HCT116 (cell line): ENCODE results near the gene RIMS1. TPM values are rescaled to one million over a fixed set of nuclear protein-coding genes. Genes with fewer than 3 reads are reported as not detected.

Experiments
- ATAC-seq: fragments of 200-7000 bp; cut with Tn5 transposase; 2 replicates; pipeline ENCODE4 v1.9.1; 2020; ENCODE audit warnings: mild to moderate bottlenecking, moderate library complexity
- BruUV-seq: library from RNA; stranded (reverse); fragments of 400-500 nt; replicated peaks from 2 replicates; lab custom pipeline; 2021; lab: Mats Ljungman, UMichigan
- CTCF ChIA-PET: fragments of 300-600 bp; sonication (Branson Sonifier 250); formaldehyde crosslinking; loops from one replicate; lab custom pipeline; 2021; ENCODE audit warnings: antibody characterized with exemption; lab: Charles Lee
- POLR2A ChIA-PET: fragments of 300-600, 350-600 bp; sonication (Branson Sonifier 250); formaldehyde crosslinking; loops from one replicate; lab custom pipeline; 2021; ENCODE audit warnings: antibody characterized with exemption; lab: Charles Lee
- RAD21 ChIA-PET, 2 experiments: fragments of 300-600 bp; sonication (Branson Sonifier 250); formaldehyde crosslinking; loops; one replicate each; lab custom pipeline; 2023; ENCODE audit warnings: low total read pairs in 2 of 2; ENCODE audit not compliant: uncharacterized antibody in 2 of 2, unreplicated experiment in 2 of 2, low non-redundant PET in 1 of 2; lab: Charles Lee
- DNase-seq: peaks from one replicate; pipeline ENCODE4 v3.0.0-alpha.2; 2010; ENCODE audit warnings: low read depth, low spot score
- H2AFZ ChIP-seq: fragments of 200-600 bp; shearing (Covaris generic), sonication (generic); 2 replicates; pipeline ENCODE4 v1.6.1; 2017; ENCODE audit warnings: low read depth, mixed run types, mixed read lengths, antibody characterized with exemption, low read length; ENCODE audit not compliant: poor library complexity, severe bottlenecking
- H3K27ac ChIP-seq: 2 replicates; pipeline ENCODE4 v1.5.1; 2012; ENCODE audit warnings: low read depth, low read length
- H3K27me3 ChIP-seq: fragments of 200-600 bp; sonication (generic); 2 replicates; pipeline ENCODE4 v1.6.1; 2016; ENCODE audit warnings: mixed run types, low read length, mixed read lengths; ENCODE audit not compliant: insufficient read depth
- H3K36me3 ChIP-seq, 2 experiments: fragments of 200-500 bp in 1 of 2; fragments of 200-600 bp in 1 of 2; sonication (Bioruptor generic) in 1 of 2; sonication (generic) in 1 of 2; 2 replicates each; pipeline versions ENCODE4 v1.5.1 to v1.6.1; 2014 to 2016; ENCODE audit warnings: low read length in 2 of 2, inconsistent platforms in 1 of 2, mixed read lengths in 1 of 2, mixed run types in 1 of 2; ENCODE audit not compliant: insufficient read depth in 2 of 2, control insufficient read depth in 1 of 2
- H3K4me1 ChIP-seq, 2 experiments: fragments of 200-600 bp in 1 of 2; sonication (generic) in 1 of 2; 2 replicates each; pipeline versions ENCODE4 v1.5.1 to v1.6.1; 2012 to 2017; ENCODE audit warnings: low read length in 2 of 2, inconsistent platforms in 1 of 2, mild to moderate bottlenecking in 1 of 2, mixed read lengths in 1 of 2, mixed run types in 1 of 2, moderate library complexity in 1 of 2; ENCODE audit not compliant: insufficient read depth in 2 of 2, control insufficient read depth in 1 of 2
- H3K4me2 ChIP-seq: fragments of 200-600 bp; sonication (generic); 2 replicates; pipeline ENCODE4 v1.6.1; 2017; ENCODE audit warnings: mixed run types, low read length, mixed read lengths
- H3K4me3 ChIP-seq, 2 experiments: fragments of 200-600 bp in 1 of 2; sonication (generic) in 1 of 2; replicated peaks in 1 of 2; 2 replicates each; pipeline ENCODE4 v1.5.1; 2011 to 2016; ENCODE audit warnings: low read length in 2 of 2, control low read depth in 1 of 2, low read depth in 1 of 2, mild to moderate bottlenecking in 1 of 2, mixed read lengths in 1 of 2, mixed run types in 1 of 2
- H3K79me2 ChIP-seq: fragments of 200-600 bp; sonication (generic); 2 replicates; pipeline ENCODE4 v1.6.1; 2017; ENCODE audit warnings: mild to moderate bottlenecking, mixed run types, low read length, moderate library complexity, mixed read lengths; ENCODE audit not compliant: insufficient read depth
- H3K9ac ChIP-seq: fragments of 200-600 bp; sonication (generic); 2 replicates; pipeline ENCODE4 v1.6.1; 2016; ENCODE audit warnings: low read length, mixed read lengths
- H3K9me2 ChIP-seq: fragments of 200-600 bp; sonication (generic), shearing (Covaris generic); 2 replicates; pipeline ENCODE4 v1.6.1; 2017; ENCODE audit warnings: mixed run types, mild to moderate bottlenecking, moderate library complexity; ENCODE audit not compliant: insufficient read depth
- H3K9me3 ChIP-seq, 2 experiments: fragments of 200-500 bp in 1 of 2; fragments of 200-600 bp in 1 of 2; sonication (Bioruptor generic) in 1 of 2; sonication (generic) in 1 of 2; 2 replicates each; pipeline ENCODE4 v1.6.1; 2014 to 2017; ENCODE audit warnings: low read length in 2 of 2, mixed read lengths in 2 of 2, inconsistent platforms in 1 of 2, low read depth in 1 of 2, mild to moderate bottlenecking in 1 of 2, mixed run types in 1 of 2, moderate library complexity in 1 of 2; ENCODE audit not compliant: control insufficient read depth in 1 of 2, insufficient read depth in 1 of 2
- H4K20me1 ChIP-seq: fragments of 200-600 bp; sonication (generic), shearing (Covaris generic); 2 replicates; pipeline ENCODE4 v1.6.1; 2017; ENCODE audit warnings: mixed run types, mild to moderate bottlenecking, moderate library complexity; ENCODE audit not compliant: insufficient read depth
- ATF3 ChIP-seq: IDR thresholded peaks from 2 replicates; pipeline ENCODE4 v1.6.1; 2012
- CEBPB ChIP-seq: IDR thresholded peaks from 2 replicates; pipeline ENCODE4 v1.6.1; 2012; ENCODE audit warnings: low read depth
- EGR1 ChIP-seq: IDR thresholded peaks from 2 replicates; pipeline ENCODE4 v1.6.1; 2012; ENCODE audit warnings: low read depth
- ELF1 ChIP-seq: IDR thresholded peaks from 2 replicates; pipeline ENCODE4 v1.6.1; 2012; ENCODE audit warnings: low read depth, borderline replicate concordance
- EZH2 ChIP-seq: fragments of 200-600 bp; sonication (generic); IDR thresholded peaks from 2 replicates; pipeline ENCODE4 v1.6.1; 2017; ENCODE audit warnings: antibody characterized with exemption, mixed run types
- EZH2phosphoT487 ChIP-seq: fragments of 200-600 bp; IDR thresholded peaks from 2 replicates; pipeline ENCODE4 v1.6.1; 2018; ENCODE audit warnings: antibody characterized with exemption, borderline replicate concordance
- FOSL1 ChIP-seq: IDR thresholded peaks from 2 replicates; pipeline ENCODE4 v1.6.1; 2012; ENCODE audit warnings: low read depth
- JUND ChIP-seq: IDR thresholded peaks from 2 replicates; pipeline ENCODE4 v1.6.1; 2012
- MAX ChIP-seq: IDR thresholded peaks from 2 replicates; pipeline ENCODE4 v1.6.1; 2012
- POLR2A ChIP-seq: IDR thresholded peaks from 2 replicates; pipeline ENCODE4 v1.7.0; 2011; ENCODE audit warnings: borderline replicate concordance; ENCODE audit not compliant: insufficient read depth, insufficient read length; ENCODE audit errors: extremely low read depth
- RAD21 ChIP-seq: IDR thresholded peaks from 2 replicates; pipeline ENCODE4 v1.6.1; 2012; ENCODE audit warnings: low read depth, mild to moderate bottlenecking
- REST ChIP-seq: IDR thresholded peaks from 2 replicates; pipeline ENCODE4 v1.6.1; 2012; ENCODE audit warnings: low read depth
- SRF ChIP-seq: IDR thresholded peaks from 2 replicates; pipeline ENCODE4 v1.6.1; 2012; ENCODE audit warnings: low read depth
- TCF7L2 ChIP-seq: IDR thresholded peaks from 2 replicates; pipeline ENCODE4 v1.7.0; 2011; ENCODE audit warnings: borderline replicate concordance, inconsistent platforms; ENCODE audit not compliant: insufficient read depth, insufficient read length; ENCODE audit errors: extremely low read depth
- YY1 ChIP-seq: IDR thresholded peaks from 2 replicates; pipeline ENCODE4 v1.6.1; 2011; ENCODE audit warnings: low read length, low read depth, moderate library complexity, mild to moderate bottlenecking; ENCODE audit not compliant: insufficient replicate concordance; ENCODE audit errors: extremely low read depth
- ZBTB33 ChIP-seq: IDR thresholded peaks from 2 replicates; pipeline ENCODE4 v1.6.1; 2011; ENCODE audit warnings: mild to moderate bottlenecking, low read length, moderate library complexity; ENCODE audit not compliant: insufficient replicate concordance; ENCODE audit errors: extremely low read depth
- ZFX ChIP-seq: fragments of 450-650 bp; IDR thresholded peaks from 2 replicates; pipeline ENCODE4 v1.6.1; 2017
- intact Hi-C: fragments of 100-400 bp; cut with micrococcal nuclease; formaldehyde crosslinking; loops from 2 replicates; pipeline ENCODE4 v1.10.0; 2022
- total RNA-seq: library from RNA; stranded (reverse); gene quantifications from one replicate; pipeline ENCODE4 v1.2.1, GENCODE V29; 2021; ENCODE audit not compliant: unreplicated experiment

The RIMS1 gene
- total RNA-seq, 1 experiment from 2014 or later = not detected

- Histone ChIP-seq H3K4me2 (no peak overlapping the region), H3K27ac (no peak overlapping the region), H3K79me2 (no peaks in the 10 kb centered on the region), H3K36me3 (no peaks in the 10 kb centered on the region), H3K9me3 (no peaks in the 10 kb centered on the region; a peak in 1 of 4 replicates), H3K9me2 (no peaks in the 10 kb centered on the region), H4K20me1 (no peaks in the 10 kb centered on the region), H3K27me3 (no peaks in the 10 kb centered on the region), H3K4me3 (no peak overlapping the region), H3K9ac (no peak overlapping the region), H3K4me1 (no peaks in the 10 kb centered on the region), H2AFZ (no peak overlapping the region)
- ChIA-PET RAD21 (no interaction called here), POLR2A (no interaction called here), CTCF (no interaction called here)
- intact Hi-C loops = no loop called here
- no peak for TF ChIP-seq YY1
- no peak for TF ChIP-seq SRF
- TF ChIP-seq ELF1 = no peak
- BruUV-seq = no TSS peak
- no peak for ATAC-seq
- DNase-seq = no peak
These were observed 246.5 kb downstream of the RIMS1 start for GRCh38 chr6:72132851-72133250.

- no peaks in the 10 kb centered on the region for H3K79me2 ChIP-seq
- H3K36me3 ChIP-seq = no peaks in the 10 kb centered on the region
- ChIA-PET POLR2A (no interaction called here), CTCF (no interaction called here), RAD21 (no interaction called here)
- H3K4me2 ChIP-seq = no peak overlapping the region
- H3K27me3 ChIP-seq = no peaks in the 10 kb centered on the region
- no peak for ATAC-seq
- H2AFZ ChIP-seq = no peak overlapping the region
- H3K4me3 ChIP-seq = no peak overlapping the region
- intact Hi-C loops = no loop called here
- no TSS peak for BruUV-seq
- H3K4me1 ChIP-seq = no peaks in the 10 kb centered on the region
- H3K27ac ChIP-seq = no peak overlapping the region
- no peaks in the 10 kb centered on the region for H4K20me1 ChIP-seq
- no peaks in the 10 kb centered on the region for H3K9me2 ChIP-seq
- no peak overlapping the region for H3K9ac ChIP-seq
- H3K9me3 ChIP-seq = no peaks in the 10 kb centered on the region; a peak in 1 of 4 replicates
- no peak for DNase-seq
- TF ChIP-seq EZH2phosphoT487 (no peak), EZH2 (no peak), YY1 (no peak), ZBTB33 (no peak), POLR2A (no peak), FOSL1 (no peak), ELF1 (no peak), CEBPB (no peak), ZFX (no peak), MAX (no peak), ATF3 (no peak), TCF7L2 (no peak), RAD21 (no peak), JUND (no peak), REST (no peak), EGR1 (no peak)
These were observed 247.0 kb downstream of the RIMS1 start for GRCh38 chr6:72133324-72133723.
